Mesendoderm (in vitro differentiated cells): ENCODE results near the gene IGHMBP2.

Experiments
- DNase-seq: peaks from one replicate; pipeline ENCODE4 v3.0.0; 2013
- H2AK5ac ChIP-seq: 2 replicates; pipeline ENCODE4 v1.6.1; 2013; ENCODE audit warnings: low read length, inconsistent platforms
- H2BK120ac ChIP-seq: 2 replicates; pipeline ENCODE4 v1.6.1; 2013; ENCODE audit warnings: low read depth, mild to moderate bottlenecking, low read length, moderate library complexity, mixed read lengths
- H2BK15ac ChIP-seq: replicated peaks from 2 replicates; pipeline ENCODE4 v1.6.1; 2013; ENCODE audit warnings: low read depth, mild to moderate bottlenecking, moderate library complexity
- H2BK5ac ChIP-seq: 2 replicates; pipeline ENCODE4 v1.6.1; 2013; ENCODE audit warnings: low read length, inconsistent platforms
- H3K18ac ChIP-seq: 2 replicates; pipeline ENCODE4 v1.6.1; 2013; ENCODE audit warnings: mild to moderate bottlenecking, low read length, mixed read lengths
- H3K23ac ChIP-seq: one replicate; pipeline ENCODE4 v1.6.1; 2013; ENCODE audit warnings: low read length
- H3K27ac ChIP-seq: 2 replicates; pipeline ENCODE4 v1.5.1; 2013; ENCODE audit warnings: low read depth, mild to moderate bottlenecking, inconsistent platforms, low read length, moderate library complexity
- H3K27me3 ChIP-seq: 2 replicates; pipeline ENCODE4 v1.6.1; 2013; ENCODE audit warnings: low read length, control low read depth, mild to moderate bottlenecking, inconsistent platforms; ENCODE audit not compliant: insufficient read depth, poor library complexity
- H3K36me3 ChIP-seq: 2 replicates; pipeline ENCODE4 v1.6.1; 2013; ENCODE audit warnings: low read length, inconsistent platforms; ENCODE audit not compliant: control insufficient read depth, insufficient read depth
- H3K4ac ChIP-seq: one replicate; pipeline ENCODE4 v1.6.1; 2013; ENCODE audit warnings: low read depth, mild to moderate bottlenecking, low read length, moderate library complexity
- H3K4me1 ChIP-seq: 2 replicates; pipeline ENCODE4 v1.6.1; 2013; ENCODE audit warnings: low read depth, low read length, inconsistent platforms; ENCODE audit not compliant: control insufficient read depth
- H3K4me2 ChIP-seq: 2 replicates; pipeline ENCODE4 v1.6.1; 2013; ENCODE audit warnings: low read length
- H3K4me3 ChIP-seq: 2 replicates; pipeline ENCODE4 v1.5.1; 2013; ENCODE audit warnings: mild to moderate bottlenecking, low read length
- H3K56ac ChIP-seq: one replicate; pipeline ENCODE4 v1.6.1; 2013; ENCODE audit warnings: low read length
- H3K79me1 ChIP-seq: 2 replicates; pipeline ENCODE4 v1.6.1; 2013; ENCODE audit warnings: low read length, inconsistent platforms
- H3K79me2 ChIP-seq: 2 replicates; pipeline ENCODE4 v1.6.1; 2013; ENCODE audit warnings: mild to moderate bottlenecking, low read length; ENCODE audit not compliant: control insufficient read depth, insufficient read depth
- H3K9ac ChIP-seq: 2 replicates; pipeline ENCODE4 v1.6.1; 2013; ENCODE audit warnings: low read length, inconsistent platforms
- H4K5ac ChIP-seq: one replicate; pipeline ENCODE4 v1.6.1; 2013; ENCODE audit warnings: low read length
- H4K8ac ChIP-seq: one replicate; pipeline ENCODE4 v1.6.1; 2013; ENCODE audit warnings: low read depth, mild to moderate bottlenecking, control low read depth, low read length, moderate library complexity
- WGBS: extraction: QIAGEN DNeasy Blood & Tissue Kit; methylation state at CpG from one replicate; pipeline ENCODE4 v1.1.7; 2013; ENCODE audit warnings: low lambda C conversion rate, missing lambda C conversion rate; ENCODE audit not compliant: insufficient coverage; ENCODE audit errors: extremely low coverage; 5-methylcytosine and 5-hydroxymethylcytosine counted together

Gene IGHMBP2

DNA sequence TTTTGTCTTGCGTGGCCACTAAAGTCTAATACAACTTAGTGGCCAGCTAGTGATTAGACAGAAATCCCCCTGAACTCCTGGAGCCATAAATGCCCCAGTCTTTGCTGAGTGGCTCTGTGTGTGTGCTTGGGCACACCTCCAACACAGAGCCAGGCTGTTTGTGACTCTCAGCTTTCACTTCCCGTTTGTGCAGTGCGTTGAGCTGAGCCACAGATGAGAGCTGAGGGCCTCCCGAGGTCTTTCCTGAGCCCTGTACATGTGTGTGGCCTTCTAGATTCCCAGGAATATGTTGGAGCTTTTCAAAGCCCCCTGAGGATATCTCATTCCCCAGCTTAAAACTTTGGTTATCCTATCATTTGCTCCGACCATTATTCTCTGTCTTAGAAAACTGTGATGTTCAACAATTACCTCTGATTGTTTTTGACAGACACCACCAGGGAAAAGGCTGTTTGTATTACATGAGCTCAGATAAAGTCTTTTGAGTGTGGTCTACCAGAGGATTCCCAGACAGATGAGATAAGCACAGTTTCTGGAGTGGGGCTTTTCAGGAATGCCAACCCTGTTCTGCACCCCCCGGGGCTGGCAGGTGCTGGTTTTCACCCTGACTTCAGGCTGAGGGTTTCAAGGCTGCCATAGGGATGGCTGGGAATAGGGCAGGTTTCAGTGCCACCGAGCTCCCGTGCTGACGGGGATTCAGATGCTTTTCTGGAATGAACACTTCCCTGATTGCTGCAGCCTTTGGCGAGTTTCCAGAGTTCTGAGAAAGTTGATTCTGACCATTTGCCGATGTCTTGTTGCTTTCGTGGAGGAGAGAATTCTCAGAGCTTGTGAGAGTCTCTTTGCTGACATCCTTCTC, 23.8 kb downstream of the IGHMBP2 start:
- Histone ChIP-seq H2BK5ac (no peak overlapping the region), H2AK5ac (no peak overlapping the region), H3K18ac (no peak overlapping the region), H3K4ac (no peak overlapping the region), H2BK120ac (no peak overlapping the region), H3K79me1 (no peaks in the 10 kb centered on the region), H4K5ac (no peak overlapping the region), H3K36me3 (peaks cover 6% of the 10 kb centered on the region), H4K8ac (no peak overlapping the region), H3K4me1 (no peaks in the 10 kb centered on the region), H2BK15ac (no peak overlapping the region), H3K9ac (no peak overlapping the region), H3K23ac (no peak overlapping the region), H3K4me2 (no peak overlapping the region), H3K56ac (no peak overlapping the region), H3K79me2 (no peaks in the 10 kb centered on the region), H3K27me3 (no peaks in the 10 kb centered on the region), H3K27ac (no peak overlapping the region), H3K4me3 (no peak overlapping the region)
- WGBS = no CpG with 5 or more reads among the region's 12 CpGs
- no peak for DNase-seq

DNA sequence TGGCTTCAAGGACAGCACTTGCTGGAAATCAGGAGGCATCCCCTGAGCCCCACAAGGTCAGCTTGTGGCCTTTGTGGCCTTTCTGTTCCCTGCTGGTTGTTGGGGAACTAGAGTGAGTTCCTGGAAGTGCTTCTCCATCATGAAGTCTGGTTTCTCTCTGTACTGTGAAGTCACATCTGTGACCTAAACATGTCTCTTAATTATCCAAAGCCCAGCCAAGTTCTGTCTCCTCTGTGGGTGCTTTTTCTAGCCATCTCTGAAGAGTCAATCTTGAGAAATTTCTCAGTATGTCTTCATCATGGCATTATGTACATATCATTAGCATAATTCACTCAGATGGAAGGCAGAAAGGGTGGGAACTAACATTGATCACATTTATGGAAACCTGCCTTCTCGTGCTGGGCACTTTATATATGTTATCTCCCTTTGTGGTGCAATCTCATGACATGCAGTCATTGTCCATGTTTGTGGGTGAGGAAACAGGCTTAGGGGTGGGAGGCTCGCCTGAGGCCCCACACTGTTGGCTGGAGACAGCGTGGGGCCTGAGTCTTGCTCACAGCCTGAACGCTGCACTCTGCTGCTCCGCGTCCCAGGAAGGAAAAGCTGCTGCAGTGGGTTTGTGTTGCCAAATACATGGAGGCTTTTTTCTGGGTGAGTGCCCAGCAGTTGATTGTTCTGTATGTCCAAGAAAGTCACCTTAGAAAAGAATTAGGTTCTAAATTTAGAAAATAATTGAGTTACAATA, 24.6 kb downstream of the IGHMBP2 start:
- no peaks in the 10 kb centered on the region for H3K4me1 ChIP-seq
- H3K4me3 ChIP-seq = no peak overlapping the region
- no CpG with 5 or more reads among the region's 6 CpGs for WGBS
- no peak overlapping the region for H3K18ac ChIP-seq
- no peak overlapping the region for H3K9ac ChIP-seq
- H3K36me3 ChIP-seq = peaks cover 6% of the 10 kb centered on the region
- no peak overlapping the region for H2AK5ac ChIP-seq
- H3K27me3 ChIP-seq = no peaks in the 10 kb centered on the region
- no peak overlapping the region for H3K4ac ChIP-seq
- no peak overlapping the region for H3K27ac ChIP-seq
- H4K8ac ChIP-seq = no peak overlapping the region
- no peak overlapping the region for H2BK5ac ChIP-seq
- no peak overlapping the region for H3K56ac ChIP-seq
- no peak overlapping the region for H4K5ac ChIP-seq
- H2BK120ac ChIP-seq = no peak overlapping the region
- no peak overlapping the region for H2BK15ac ChIP-seq
- DNase-seq = no peak
- H3K4me2 ChIP-seq = no peak overlapping the region
- no peaks in the 10 kb centered on the region for H3K79me2 ChIP-seq
- H3K23ac ChIP-seq = no peak overlapping the region
- H3K79me1 ChIP-seq = no peaks in the 10 kb centered on the region

DNA sequence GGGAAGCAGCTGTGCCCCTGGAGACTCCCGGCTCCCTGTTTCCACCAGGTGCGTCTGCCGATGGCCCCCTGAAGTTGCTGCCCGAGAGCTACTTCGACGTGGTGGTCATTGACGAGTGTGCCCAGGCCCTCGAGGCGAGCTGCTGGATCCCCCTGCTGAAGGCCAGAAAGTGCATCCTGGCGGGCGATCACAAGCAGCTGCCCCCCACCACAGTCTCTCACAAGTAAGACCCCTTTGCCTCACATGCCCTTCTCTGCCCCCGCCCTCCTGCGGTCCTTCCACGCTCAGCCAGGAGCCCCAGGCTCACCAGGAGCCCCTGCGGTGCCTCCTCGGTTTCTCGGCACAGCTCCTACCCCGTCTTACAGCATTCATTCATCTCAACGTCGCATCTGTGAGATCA, 25.4 kb downstream of the IGHMBP2 start:
- H3K4me2 ChIP-seq = no peak overlapping the region
- H3K36me3 ChIP-seq = peaks cover 6% of the 10 kb centered on the region
- no peak overlapping the region for H3K9ac ChIP-seq
- H4K5ac ChIP-seq = no peak overlapping the region
- no CpG with 5 or more reads among the region's 20 CpGs for WGBS
- no peak overlapping the region for H3K23ac ChIP-seq
- no peak overlapping the region for H2BK15ac ChIP-seq
- no peak overlapping the region for H4K8ac ChIP-seq
- no peak overlapping the region for H2BK5ac ChIP-seq
- H3K18ac ChIP-seq = no peak overlapping the region
- H3K79me1 ChIP-seq = no peaks in the 10 kb centered on the region
- no peaks in the 10 kb centered on the region for H3K79me2 ChIP-seq
- H3K4ac ChIP-seq = no peak overlapping the region
- H3K27me3 ChIP-seq = no peaks in the 10 kb centered on the region
- H2AK5ac ChIP-seq = no peak overlapping the region
- no peak overlapping the region for H3K27ac ChIP-seq
- H3K4me1 ChIP-seq = no peaks in the 10 kb centered on the region
- no peak overlapping the region for H3K4me3 ChIP-seq
- H3K56ac ChIP-seq = no peak overlapping the region
- H2BK120ac ChIP-seq = no peak overlapping the region
- no peak for DNase-seq

DNA sequence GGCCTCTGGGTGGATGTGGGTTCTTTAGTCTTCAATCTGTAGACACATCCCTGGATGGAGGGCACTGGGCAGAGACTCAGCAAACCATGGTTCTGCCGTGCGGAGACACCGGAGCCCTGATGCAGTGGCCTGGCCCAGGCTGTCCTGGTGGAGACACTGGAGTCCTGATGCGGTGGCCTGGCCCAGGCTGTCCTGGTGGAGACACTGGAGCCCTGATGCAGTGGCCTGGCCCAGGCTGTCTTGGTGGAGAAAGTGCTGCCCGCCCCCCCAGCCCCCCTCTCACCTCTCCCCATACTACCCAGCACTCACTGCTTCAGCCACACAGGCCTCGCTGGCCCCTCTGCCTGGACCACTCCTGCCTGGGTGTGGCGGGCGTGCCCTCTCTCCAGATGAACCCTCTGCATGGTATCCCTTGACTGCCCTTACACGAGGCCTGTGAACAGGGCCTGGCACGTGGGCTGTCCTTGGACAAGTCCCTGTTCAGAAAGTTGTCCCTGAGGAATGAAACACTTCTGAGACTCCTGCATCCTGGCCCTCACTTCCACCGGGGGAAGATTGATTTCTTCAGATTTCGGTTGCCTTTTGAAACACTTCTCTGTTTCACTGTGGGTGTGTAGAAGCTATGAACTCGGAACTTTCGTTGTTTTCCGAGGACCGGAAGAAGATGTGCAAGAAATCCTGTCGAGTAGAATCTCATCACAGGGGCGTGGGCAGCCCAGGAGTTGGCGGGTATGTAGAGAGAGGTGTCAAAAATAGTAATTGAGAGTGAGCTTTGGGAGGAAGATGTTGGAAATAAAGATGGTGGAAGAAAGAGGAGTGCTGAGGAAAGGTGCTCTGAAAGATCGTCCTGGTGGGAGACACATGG, 26.2 kb downstream of the IGHMBP2 start:
- no peak overlapping the region for H4K8ac ChIP-seq
- H2BK120ac ChIP-seq = no peak overlapping the region
- H3K9ac ChIP-seq = no peak overlapping the region
- H3K56ac ChIP-seq = no peak overlapping the region
- no peaks in the 10 kb centered on the region for H3K27me3 ChIP-seq
- H2AK5ac ChIP-seq = no peak overlapping the region
- H2BK15ac ChIP-seq = no peak overlapping the region
- H3K79me1 ChIP-seq = no peaks in the 10 kb centered on the region
- no peak overlapping the region for H4K5ac ChIP-seq
- no peak overlapping the region for H3K23ac ChIP-seq
- no peak overlapping the region for H3K18ac ChIP-seq
- no peak overlapping the region for H3K4me2 ChIP-seq
- no peaks in the 10 kb centered on the region for H3K4me1 ChIP-seq
- peaks cover 3% of the 10 kb centered on the region for H3K36me3 ChIP-seq
- DNase-seq = no peak
- no peak overlapping the region for H3K4me3 ChIP-seq
- H3K79me2 ChIP-seq = no peaks in the 10 kb centered on the region
- no peak overlapping the region for H2BK5ac ChIP-seq
- H3K4ac ChIP-seq = no peak overlapping the region
- H3K27ac ChIP-seq = no peak overlapping the region
- WGBS = 100% methylated on average over 1 of the region's 20 CpGs

DNA sequence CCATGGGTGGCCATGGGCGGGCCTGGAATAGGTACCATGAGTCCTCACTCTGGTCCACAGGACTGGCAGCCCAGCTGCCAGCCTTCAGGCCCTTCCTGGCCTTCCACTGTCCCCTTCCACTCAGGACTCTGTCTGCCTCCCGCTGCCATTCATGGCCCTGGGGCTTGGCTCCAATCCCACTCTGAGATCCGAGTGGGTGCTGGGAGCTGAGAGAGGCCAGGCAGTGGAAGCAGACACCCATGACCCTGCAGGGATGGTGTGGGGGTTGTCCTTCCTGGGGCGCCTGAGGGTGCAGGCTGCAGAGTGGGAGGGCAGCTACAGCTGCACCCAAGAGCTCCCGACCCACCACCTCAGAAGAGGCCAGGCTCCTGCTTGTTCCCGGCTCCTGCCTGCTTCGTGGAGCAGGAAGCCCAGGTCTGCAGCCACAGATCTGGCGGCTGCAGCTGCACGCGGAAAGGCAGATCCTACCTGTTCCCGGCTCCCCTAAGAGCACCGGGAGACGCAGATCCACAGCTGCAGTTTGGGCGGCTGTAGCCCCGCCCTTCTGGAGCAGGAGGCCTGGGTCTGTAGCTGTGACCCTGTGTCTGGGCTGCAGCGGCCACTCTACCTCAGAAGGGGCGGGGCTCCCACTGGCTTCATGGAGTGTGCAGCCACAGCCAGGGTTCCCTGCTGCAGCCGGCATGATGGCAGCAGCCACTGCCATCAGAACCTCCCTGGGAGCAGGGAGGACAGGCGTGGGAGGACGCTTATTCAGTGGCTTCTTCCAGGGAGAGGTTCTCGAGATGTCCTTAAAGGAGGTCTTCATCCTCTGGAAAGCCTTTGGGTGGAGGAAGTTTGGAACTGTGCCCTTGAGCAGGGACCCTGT, 27.5 kb downstream of the IGHMBP2 start:
- H3K9ac ChIP-seq = no peak overlapping the region
- H3K4me1 ChIP-seq = no peaks in the 10 kb centered on the region
- H3K4me3 ChIP-seq = no peak overlapping the region
- H3K4ac ChIP-seq = no peak overlapping the region
- H3K36me3 ChIP-seq = peaks cover 3% of the 10 kb centered on the region
- no peak for DNase-seq
- no peak overlapping the region for H3K4me2 ChIP-seq
- no peaks in the 10 kb centered on the region for H3K79me1 ChIP-seq
- H2BK120ac ChIP-seq = no peak overlapping the region
- no peaks in the 10 kb centered on the region for H3K27me3 ChIP-seq
- H3K23ac ChIP-seq = no peak overlapping the region
- no peak overlapping the region for H2BK5ac ChIP-seq
- no peak overlapping the region for H3K18ac ChIP-seq
- no CpG with 5 or more reads among the region's 21 CpGs for WGBS
- no peak overlapping the region for H3K56ac ChIP-seq
- no peaks in the 10 kb centered on the region for H3K79me2 ChIP-seq
- H2AK5ac ChIP-seq = no peak overlapping the region
- no peak overlapping the region for H4K8ac ChIP-seq
- H3K27ac ChIP-seq = no peak overlapping the region
- no peak overlapping the region for H2BK15ac ChIP-seq
- H4K5ac ChIP-seq = no peak overlapping the region
